Prostate gland (tissue), 1 donor: ENCODE measurements around the gene SUSD1.

Source experiments
- POLR2A ChIP-seq: fragments of 450-650 bp; IDR thresholded peaks from one replicate; pipeline ENCODE4 v1.6.1; 2016; ENCODE audit warnings: antibody characterized with exemption, mild to moderate bottlenecking
- POLR2AphosphoS5 ChIP-seq: sonication (generic); formaldehyde crosslinking; IDR thresholded peaks from one replicate; pipeline ENCODE4 v1.6.1; 2017; ENCODE audit warnings: antibody characterized with exemption

- TF ChIP-seq POLR2A (no peak), POLR2AphosphoS5 (no peak)
These were observed 132.3 kb downstream of the SUSD1 start for GRCh38 chr9:112042769-112043168.
